IMR-90 (cell line): ENCODE results near the gene CBY1. TPM values are rescaled to one million over a fixed set of nuclear protein-coding genes. Genes with fewer than 3 reads are reported as not detected.

Experiments
- ATAC-seq: fragments of 200-7000 bp; cut with Tn5 transposase; 2 replicates; pipeline ENCODE4 v1.9.1; 2020; ENCODE audit warnings: low read depth, mild to moderate bottlenecking, moderate library complexity
- BruUV-seq: library from RNA; stranded (reverse); fragments of 400-500 nt; replicated peaks from 2 replicates; lab custom pipeline; 2021; lab: Mats Ljungman, UMichigan
- CTCF ChIA-PET: fragments of 300-600 bp; formaldehyde crosslinking; extraction: SDS; loops from one replicate; lab custom pipeline; 2021; ENCODE audit warnings: antibody characterized with exemption; lab: Yijun Ruan, JAX
- POLR2A ChIA-PET: fragments of 300-600 bp; sonication (Branson Sonifier 250); formaldehyde crosslinking; loops from one replicate; lab custom pipeline; 2022; ENCODE audit warnings: antibody characterized with exemption; ENCODE audit not compliant: unreplicated experiment; lab: Charles Lee
- DNase-seq: peaks from one replicate; pipeline ENCODE4 v3.0.0; 2013
- H2AFZ ChIP-seq: replicated peaks from 2 replicates; pipeline ENCODE3; 2013; ENCODE audit warnings: low read length, mild to moderate bottlenecking; ENCODE audit not compliant: poor library complexity
- H2AK5ac ChIP-seq: 2 replicates; pipeline ENCODE4 v1.6.1; 2013; ENCODE audit warnings: low read depth, low read length, inconsistent platforms
- H2AK9ac ChIP-seq: replicated peaks from 2 replicates; pipeline ENCODE3; 2013; ENCODE audit warnings: mild to moderate bottlenecking, low read depth, low read length, moderate library complexity; ENCODE audit not compliant: poor library complexity
- H2BK120ac ChIP-seq: 2 replicates; pipeline ENCODE4 v1.6.1; 2013; ENCODE audit warnings: low read depth, low read length, inconsistent platforms
- H2BK15ac ChIP-seq: 3 replicates; pipeline ENCODE4 v1.6.1; 2013; ENCODE audit warnings: low read depth, low read length, inconsistent platforms
- H2BK20ac ChIP-seq: 2 replicates; pipeline ENCODE4 v1.6.1; 2013; ENCODE audit warnings: low read depth, mild to moderate bottlenecking, inconsistent platforms, low read length, moderate library complexity
- H2BK5ac ChIP-seq: 2 replicates; pipeline ENCODE4 v1.6.1; 2013; ENCODE audit warnings: mild to moderate bottlenecking, low read depth, low read length, inconsistent platforms; ENCODE audit not compliant: poor library complexity, severe bottlenecking
- H3K14ac ChIP-seq: replicated peaks from 2 replicates; pipeline ENCODE4 v1.6.1; 2013; ENCODE audit warnings: low read depth, low read length, inconsistent platforms
- H3K18ac ChIP-seq: 2 replicates; pipeline ENCODE4 v1.6.1; 2013; ENCODE audit warnings: low read depth, low read length, control low read depth
- H3K23ac ChIP-seq: 2 replicates; pipeline ENCODE4 v1.6.1; 2013; ENCODE audit warnings: low read depth, low read length, inconsistent platforms
- H3K27ac ChIP-seq: 2 replicates; pipeline ENCODE4 v1.5.1; 2013; ENCODE audit warnings: mild to moderate bottlenecking, control low read depth, low read length; ENCODE audit not compliant: insufficient read depth
- H3K27me3 ChIP-seq: 2 replicates; pipeline ENCODE4 v1.6.1; 2013; ENCODE audit warnings: low read length; ENCODE audit not compliant: control insufficient read depth, insufficient read depth
- H3K36me3 ChIP-seq: 2 replicates; pipeline ENCODE4 v1.6.1; 2013; ENCODE audit warnings: low read length, mixed read lengths; ENCODE audit not compliant: control insufficient read depth, insufficient read depth
- H3K4ac ChIP-seq: 2 replicates; pipeline ENCODE4 v1.6.1; 2013; ENCODE audit warnings: low read depth, low read length, inconsistent platforms
- H3K4me1 ChIP-seq: 2 replicates; pipeline ENCODE4 v1.6.1; 2013; ENCODE audit warnings: low read length, mixed read lengths; ENCODE audit not compliant: control insufficient read depth, insufficient read depth
- H3K4me2 ChIP-seq: 2 replicates; pipeline ENCODE4 v1.6.1; 2013; ENCODE audit warnings: low read depth, mild to moderate bottlenecking, control low read depth, low read length, moderate library complexity
- H3K4me3 ChIP-seq: 2 replicates; pipeline ENCODE4 v1.5.1; 2013; ENCODE audit warnings: low read depth, mild to moderate bottlenecking, control low read depth, low read length, moderate library complexity; ENCODE audit not compliant: insufficient read depth
- H3K56ac ChIP-seq: 2 replicates; pipeline ENCODE4 v1.6.1; 2013; ENCODE audit warnings: low read length, inconsistent platforms; ENCODE audit not compliant: insufficient read depth; ENCODE audit errors: extremely low read depth
- H3K79me1 ChIP-seq, 2 experiments: 2 replicates each; pipeline ENCODE4 v1.6.1; 2013; ENCODE audit warnings: low read length in 2 of 2, inconsistent platforms in 1 of 2, low read depth in 1 of 2
- H3K9ac ChIP-seq: 2 replicates; pipeline ENCODE4 v1.6.1; 2013; ENCODE audit warnings: low read depth, low read length, control low read depth
- H3K9me1 ChIP-seq: 2 replicates; pipeline ENCODE4 v1.6.1; 2013; ENCODE audit warnings: low read length, inconsistent platforms; ENCODE audit not compliant: insufficient read depth
- H3K9me3 ChIP-seq: 2 replicates; pipeline ENCODE4 v1.6.1; 2013; ENCODE audit warnings: low read length; ENCODE audit not compliant: control insufficient read depth, insufficient read depth
- H4K20me1 ChIP-seq: 2 replicates; pipeline ENCODE4 v1.6.1; 2013; ENCODE audit warnings: low read length, inconsistent platforms; ENCODE audit not compliant: insufficient read depth
- H4K5ac ChIP-seq: 2 replicates; pipeline ENCODE4 v1.6.1; 2013; ENCODE audit warnings: mild to moderate bottlenecking, low read depth, low read length, control low read depth
- H4K8ac ChIP-seq, 2 experiments: 2 replicates each; pipeline ENCODE4 v1.6.1; 2013; ENCODE audit warnings: low read depth in 2 of 2, low read length in 2 of 2, control low read depth in 1 of 2, inconsistent platforms in 1 of 2
- H4K91ac ChIP-seq: 2 replicates; pipeline ENCODE4 v1.6.1; 2013; ENCODE audit warnings: low read depth, low read length, inconsistent platforms; ENCODE audit not compliant: insufficient read depth
- MXI1 ChIP-seq: IDR thresholded peaks from 2 replicates; pipeline ENCODE4 v1.6.1; 2012; ENCODE audit warnings: low read depth, mild to moderate bottlenecking, low read length, moderate library complexity, borderline replicate concordance
- whole genome bisulfite sequencing, 2 experiments: methylation state at CpG; one replicate each; pipeline versions ENCODE4 v1.1.5 to v1.1.7; 2013; ENCODE audit warnings: missing lambda C conversion rate in 2 of 2; ENCODE audit not compliant: insufficient read length in 1 of 2; ENCODE audit errors: extremely low coverage in 2 of 2; 5-methylcytosine and 5-hydroxymethylcytosine counted together
- dilution Hi-C: fragments of 300-500 bp; cut with HindIII; formaldehyde crosslinking; loops from one replicate; pipeline ENCODE4 v1.14.3; 2018; ENCODE audit warnings: low sequenced_read_pairs; ENCODE audit not compliant: unreplicated experiment
- in situ Hi-C: fragments of 300-500 bp; cut with MboI; formaldehyde crosslinking; loops from 3 replicates; pipeline ENCODE4 v1.14.3; 2019; ENCODE audit warnings: low sequenced_read_pairs, inconsistent platforms, mixed read lengths
- intact Hi-C: fragments of 100-400 bp; cut with micrococcal nuclease; formaldehyde crosslinking; loops from 2 replicates; pipeline ENCODE4 v1.10.0; 2022
- polyA plus RNA-seq, 3 experiments: library from polyadenylated mRNA; depleted of rRNA; stranded (reverse); fragments of >200 nt; gene quantifications; 2 replicates each; pipeline ENCODE4 v1.2.3, GENCODE V29; 2012; ENCODE audit warnings: low replicate concordance in 1 of 3
- total RNA-seq: library from RNA; depleted of rRNA; stranded (reverse); fragments of >200 nt; gene quantifications from 2 replicates; pipeline ENCODE4 v1.2.3, GENCODE V29; 2012
- TF ChIP-seq, protein P1 (sequence below): fragments of 150-350 bp; IDR thresholded peaks from 2 replicates; pipeline ENCODE4 v1.6.1; 2017; ENCODE audit warnings: mild to moderate bottlenecking, antibody characterized with exemption, low read length, low read depth

Gene CBY1
- total and polyA plus RNA-seq, 2 of the 4 experiments (the other 2 are of a cell fraction), result 13.8 to 30.0 TPM

DNA sequence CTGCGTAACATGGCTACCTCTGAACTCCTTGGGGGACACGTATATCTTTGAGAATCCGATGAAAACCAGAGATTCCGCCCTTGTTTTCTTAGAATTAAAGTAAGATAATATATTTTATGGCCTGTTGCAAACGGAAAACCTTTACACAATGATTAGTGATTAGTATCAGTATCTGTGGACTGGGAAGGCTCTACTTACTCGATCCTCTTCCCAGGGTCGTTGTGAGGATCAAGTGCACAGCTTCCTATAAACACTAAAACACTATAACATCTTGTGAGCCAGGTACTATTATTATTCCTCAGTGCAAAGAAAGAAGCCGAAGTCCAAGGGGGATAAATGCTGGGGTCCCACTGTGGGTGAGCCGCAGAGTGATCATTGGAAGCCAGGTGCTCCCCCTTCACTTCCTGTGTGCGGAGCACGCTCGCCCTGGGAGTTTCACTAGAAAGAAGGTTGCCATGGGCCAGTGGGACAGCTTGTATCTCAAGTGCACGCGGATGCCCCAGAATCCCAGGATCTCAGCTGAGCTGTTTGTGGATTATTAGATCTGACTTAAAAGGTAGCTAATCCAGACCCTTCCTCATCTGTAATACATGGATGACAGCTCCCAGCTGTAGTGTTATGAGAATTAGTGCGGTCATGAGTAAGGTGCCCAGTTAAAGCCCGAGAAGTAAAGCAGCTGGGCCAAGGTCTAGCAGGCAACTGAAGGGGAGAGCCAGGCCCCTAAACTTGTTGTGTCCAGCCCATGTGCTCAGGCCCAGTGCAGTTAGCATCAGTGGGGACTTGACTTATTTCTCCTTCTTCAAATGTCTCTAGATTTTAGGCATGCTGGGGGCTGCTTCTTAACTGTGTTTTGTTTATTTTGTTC is 839 bp downstream of the CBY1 start:
- H3K27me3 ChIP-seq, result no peaks in the 10 kb centered on the region
- H3K18ac ChIP-seq, result no peak overlapping the region
- ChIA-PET POLR2A (no interaction called here), CTCF (no interaction called here)
- no peaks in the 10 kb centered on the region for H3K9me3 ChIP-seq
- WGBS, 2 experiments, result 17% methylated on average over 1 of the region's 16 CpGs; no CpG with 5 or more reads in 1 of the 2 experiments
- H2BK5ac ChIP-seq, result no peak overlapping the region
- no peak overlapping the region for H4K91ac ChIP-seq
- BruUV-seq, result no TSS peak
- no peak overlapping the region for H3K4ac ChIP-seq
- H3K79me1 ChIP-seq, result peaks cover 11 to 24% of the 10 kb centered on the region in 2 experiments
- peaks cover 7% of the 10 kb centered on the region for H3K4me1 ChIP-seq
- no peak overlapping the region for H3K56ac ChIP-seq
- peak overlapping the region; percentile 99 for H2AFZ ChIP-seq
- no peak overlapping the region for H4K5ac ChIP-seq
- H3K27ac ChIP-seq, result no peak overlapping the region; the same call in 1 of the 2 replicates
- H4K8ac ChIP-seq, result peak overlapping the region; percentile 83 to 100; a peak in 2 of 4 replicates
- H2BK15ac ChIP-seq, result no peak overlapping the region
- H4K20me1 ChIP-seq, result no peaks in the 10 kb centered on the region; the same call in 1 of the 2 replicates
- H2AK9ac ChIP-seq, result peak overlapping the region; percentile 22
- dilution Hi-C loops, result no loop called here
- H3K36me3 ChIP-seq, result no peaks in the 10 kb centered on the region
- in situ Hi-C loops, result no loop called here
- DNase-seq (no peak), ATAC-seq (no peak)
- no peak overlapping the region for H2BK20ac ChIP-seq
- peak overlapping the region; percentile 73 for H3K4me3 ChIP-seq
- H2AK5ac ChIP-seq, result peak overlapping the region; percentile 20; the same call in 1 of the 2 replicates
- peak overlapping the region; percentile 98 for H3K9ac ChIP-seq
- H3K9me1 ChIP-seq, result peaks cover 10% of the 10 kb centered on the region; the same call in 1 of the 2 replicates
- TF ChIP-seq, protein P1, sequence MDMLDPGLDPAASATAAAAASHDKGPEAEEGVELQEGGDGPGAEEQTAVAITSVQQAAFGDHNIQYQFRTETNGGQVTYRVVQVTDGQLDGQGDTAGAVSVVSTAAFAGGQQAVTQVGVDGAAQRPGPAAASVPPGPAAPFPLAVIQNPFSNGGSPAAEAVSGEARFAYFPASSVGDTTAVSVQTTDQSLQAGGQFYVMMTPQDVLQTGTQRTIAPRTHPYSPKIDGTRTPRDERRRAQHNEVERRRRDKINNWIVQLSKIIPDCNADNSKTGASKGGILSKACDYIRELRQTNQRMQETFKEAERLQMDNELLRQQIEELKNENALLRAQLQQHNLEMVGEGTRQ, result no peak
- TF ChIP-seq MXI1, result peak; percentile 38; the same call in 1 of the 2 replicates
- no peak overlapping the region for H2BK120ac ChIP-seq
- H3K23ac ChIP-seq, result peak overlapping the region; percentile 16; the same call in 1 of the 2 replicates
- intact Hi-C loops, result no loop called here
- peak overlapping the region; percentile 69; the same call in 1 of the 2 replicates for H3K14ac ChIP-seq
- H3K4me2 ChIP-seq, result peak overlapping the region; percentile 87
